NB4 (cell line): ENCODE results near the gene UMPS.

Source experiments
- DNase-seq: peaks from one replicate; pipeline ENCODE4 v3.0.0; 2010; ENCODE audit warnings: low read depth
- H3K4me3 ChIP-seq: one replicate; pipeline ENCODE4 v1.5.1; 2011; ENCODE audit warnings: mild to moderate bottlenecking, low read depth, low read length, moderate library complexity
- CTCF ChIP-seq: IDR thresholded peaks from one replicate; pipeline ENCODE4 v1.5.1; 2012; ENCODE audit warnings: low read depth, low read length
- MAX ChIP-seq: IDR thresholded peaks from 2 replicates; pipeline ENCODE4 v1.6.1; 2011; ENCODE audit warnings: low read depth, low read length
- MYC ChIP-seq: IDR thresholded peaks from 2 replicates; pipeline ENCODE4 v1.6.1; 2011; ENCODE audit warnings: low read depth, low read length
- POLR2A ChIP-seq: IDR thresholded peaks from 2 replicates; pipeline ENCODE4 v1.6.1; 2011; ENCODE audit warnings: mild to moderate bottlenecking; ENCODE audit not compliant: insufficient read length; ENCODE audit errors: extremely low read depth

The UMPS gene

GRCh38 chr3:124776856-124777255 lies 46.6 kb downstream of the UMPS start:
- no peak overlapping the region for H3K4me3 ChIP-seq
- no peak for TF ChIP-seq MYC
- no peak for TF ChIP-seq MAX
- no peak for TF ChIP-seq POLR2A
- TF ChIP-seq CTCF, result no peak
- no peak for DNase-seq

- no peak overlapping the region for H3K4me3 ChIP-seq
- TF ChIP-seq MAX (no peak), POLR2A (no peak), CTCF (no peak), MYC (no peak)
- DNase-seq, result no peak
Measured at GRCh38 chr3:124777762-124778470, 47.7 kb downstream of the UMPS start.

GRCh38 chr3:124779116-124779515 lies 48.9 kb downstream of the UMPS start:
- H3K4me3 ChIP-seq, result no peak overlapping the region
- TF ChIP-seq MYC (no peak), POLR2A (no peak), CTCF (no peak), MAX (no peak)
- no peak for DNase-seq

GRCh38 chr3:124779751-124780191 lies 49.5 kb downstream of the UMPS start:
- H3K4me3 ChIP-seq, result no peak overlapping the region
- no peak for DNase-seq
- TF ChIP-seq MYC (no peak), CTCF (no peak), POLR2A (no peak), MAX (no peak)

GRCh38 chr3:124780356-124780755 lies 50.1 kb downstream of the UMPS start:
- DNase-seq, result no peak
- TF ChIP-seq MYC (no peak), CTCF (no peak), MAX (no peak), POLR2A (no peak)
- H3K4me3 ChIP-seq, result no peak overlapping the region
